Suprapubic skin (tissue), 4 donors: ENCODE measurements around the gene RAPGEF2.

Experiments used
- CTCF ChIP-seq, 2 donors: fragments of 200-600 bp in 1 of 2; fragments of 450-650 bp in 1 of 2; sonication (generic) in 1 of 2; IDR thresholded peaks; one replicate each; pipeline ENCODE4 v1.5.1; 2016 to 2019; ENCODE audit warnings: antibody characterized with exemption in 2 of 2, mild to moderate bottlenecking in 1 of 2, moderate library complexity in 1 of 2
- EP300 ChIP-seq: sonication (generic); formaldehyde crosslinking; IDR thresholded peaks from one replicate; pipeline ENCODE4 v1.6.1; 2017; ENCODE audit warnings: antibody characterized with exemption
- POLR2A ChIP-seq, 2 donors: fragments of 450-650 bp; IDR thresholded peaks; one replicate each; pipeline ENCODE4 v1.6.1; 2017; ENCODE audit warnings: antibody characterized with exemption in 2 of 2, mild to moderate bottlenecking in 2 of 2, moderate library complexity in 2 of 2
- POLR2AphosphoS5 ChIP-seq, 3 donors: sonication (generic); formaldehyde crosslinking; IDR thresholded peaks; one replicate each; pipeline ENCODE4 v1.6.1; 2017; ENCODE audit warnings: antibody characterized with exemption in 3 of 3

- no peak for TF ChIP-seq CTCF (IDR thresholded peaks at IDR 0.05)
- TF ChIP-seq POLR2A (IDR thresholded peaks at IDR 0.05): no peak
- no peak for TF ChIP-seq POLR2AphosphoS5 (IDR thresholded peaks at IDR 0.05)
- no peak for TF ChIP-seq EP300
Observed at GRCh38 chr4:159240687-159241086, 137.8 kb downstream of the RAPGEF2 start.
